Measurements from ENCODE around the gene PTPRD. TPM values are rescaled to one million over a fixed set of nuclear protein-coding genes. Genes with fewer than 3 reads are reported as not detected.

Gene PTPRD
- total RNA-seq, 3 donors from 2014 or later, result 0.26 to 0.49 (median 0.28) TPM

- DNase-seq (no peak), ATAC-seq (no peak)
- H3K4me1 Mint-ChIP-seq (ENCODE audit: low read depth), result no peaks in the 10 kb centered on the region
- no peaks in the 10 kb centered on the region for H3K36me3 Mint-ChIP-seq (ENCODE audit: insufficient read depth)
- no peaks in the 10 kb centered on the region for H3K27me3 Mint-ChIP-seq (ENCODE audit: low read depth)
- no peak overlapping the region for H3K4me3 Mint-ChIP-seq
- H3K9me3 Mint-ChIP-seq, result no peaks in the 10 kb centered on the region
Measured at GRCh38 chr9:8457816-8458215, 2155.0 kb downstream of the PTPRD start.

- ATAC-seq (no peak), DNase-seq (no peak)
- H3K4me1 Mint-ChIP-seq (ENCODE audit: low read depth), result no peaks in the 10 kb centered on the region
- no peaks in the 10 kb centered on the region for H3K27me3 Mint-ChIP-seq (ENCODE audit: low read depth)
- H3K9me3 Mint-ChIP-seq, result no peaks in the 10 kb centered on the region
- H3K4me3 Mint-ChIP-seq, result no peak overlapping the region
- no peaks in the 10 kb centered on the region for H3K36me3 Mint-ChIP-seq (ENCODE audit: insufficient read depth)
Measured at GRCh38 chr9:8457055-8457454, 2155.7 kb downstream of the PTPRD start.

GRCh38 chr9:8456344-8456743 is 2156.5 kb downstream of the PTPRD start:
- Mint-ChIP-seq H3K27me3 (ENCODE audit: low read depth) (no peaks in the 10 kb centered on the region), H3K36me3 (ENCODE audit: insufficient read depth) (no peaks in the 10 kb centered on the region), H3K9me3 (no peaks in the 10 kb centered on the region), H3K4me3 (no peak overlapping the region), H3K4me1 (ENCODE audit: low read depth) (no peaks in the 10 kb centered on the region)
- no peak for DNase-seq
- ATAC-seq, result no peak

GRCh38 chr9:8450810-8451545 is 2161.8 kb downstream of the PTPRD start:
- Mint-ChIP-seq H3K27me3 (ENCODE audit: low read depth) (no peaks in the 10 kb centered on the region), H3K9me3 (no peaks in the 10 kb centered on the region), H3K4me3 (no peak overlapping the region), H3K4me1 (ENCODE audit: low read depth) (no peaks in the 10 kb centered on the region), H3K36me3 (ENCODE audit: insufficient read depth) (no peaks in the 10 kb centered on the region)
- ATAC-seq (no peak), DNase-seq (no peak)

GRCh38 chr9:8448226-8448625 is 2164.6 kb downstream of the PTPRD start:
- no peak for DNase-seq
- Mint-ChIP-seq H3K9me3 (no peaks in the 10 kb centered on the region), H3K27me3 (ENCODE audit: low read depth) (no peaks in the 10 kb centered on the region), H3K4me3 (no peak overlapping the region), H3K4me1 (ENCODE audit: low read depth) (no peaks in the 10 kb centered on the region), H3K36me3 (ENCODE audit: insufficient read depth) (no peaks in the 10 kb centered on the region)
- ATAC-seq, result no peak

GRCh38 chr9:8447601-8448000 is 2165.2 kb downstream of the PTPRD start:
- DNase-seq, result no peak
- ATAC-seq, result no peak
- H3K9me3 Mint-ChIP-seq, result no peaks in the 10 kb centered on the region
- no peaks in the 10 kb centered on the region for H3K27me3 Mint-ChIP-seq (ENCODE audit: low read depth)
- no peaks in the 10 kb centered on the region for H3K36me3 Mint-ChIP-seq (ENCODE audit: insufficient read depth)
- H3K4me1 Mint-ChIP-seq (ENCODE audit: low read depth), result no peaks in the 10 kb centered on the region
- H3K4me3 Mint-ChIP-seq, result no peak overlapping the region

DNA sequence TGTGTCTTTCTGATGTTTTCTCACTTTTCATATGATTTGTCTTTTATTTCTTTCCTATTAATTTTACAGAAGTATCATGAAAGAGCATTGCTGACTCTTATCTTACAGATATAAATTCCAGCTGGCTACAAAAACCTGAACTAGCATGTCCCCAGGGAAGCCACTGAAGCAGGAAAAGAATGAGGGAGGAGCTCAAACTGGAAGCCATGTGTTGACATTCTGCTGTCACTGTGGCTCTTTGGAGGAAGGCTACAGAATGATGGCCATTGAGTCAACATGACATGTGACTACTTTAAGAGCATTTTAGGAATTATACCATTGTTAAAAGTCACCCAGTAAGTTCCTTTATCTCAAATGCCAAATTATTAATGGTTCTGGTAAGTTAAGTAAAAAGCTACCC is 2174.9 kb downstream of the PTPRD start:
- H3K4me3 Mint-ChIP-seq, result no peak overlapping the region
- ATAC-seq, result no peak

DNA sequence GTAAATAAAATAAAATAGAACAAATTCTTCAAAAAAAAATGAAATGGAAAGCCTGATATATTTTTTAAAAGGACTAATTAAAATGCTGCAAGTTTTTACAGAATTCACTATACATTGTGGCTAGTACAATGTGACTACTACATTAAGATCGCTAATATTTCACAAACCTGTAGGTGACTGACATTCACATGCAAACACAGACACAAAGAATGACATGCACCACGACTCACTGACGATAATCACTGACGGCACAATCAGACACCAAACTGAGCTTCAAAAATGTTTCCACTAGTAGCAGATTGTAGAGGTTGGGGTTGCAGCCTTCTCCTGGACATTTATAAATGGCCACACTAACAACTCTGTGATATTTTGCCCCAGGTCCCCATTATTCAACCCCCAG is 2175.5 kb downstream of the PTPRD start:
- H3K9me3 Mint-ChIP-seq, result no peaks in the 10 kb centered on the region
- ATAC-seq, result no peak
- no peaks in the 10 kb centered on the region for H3K27me3 Mint-ChIP-seq (ENCODE audit: low read depth)
- no peaks in the 10 kb centered on the region for H3K4me1 Mint-ChIP-seq (ENCODE audit: low read depth)
- no peak for DNase-seq
- no peak overlapping the region for H3K4me3 Mint-ChIP-seq
- no peaks in the 10 kb centered on the region for H3K36me3 Mint-ChIP-seq (ENCODE audit: insufficient read depth)

More for the DNA sequence above, 2174.9 kb downstream of the PTPRD start:
- H3K36me3 Mint-ChIP-seq (ENCODE audit: insufficient read depth), result no peaks in the 10 kb centered on the region
- H3K9me3 Mint-ChIP-seq, result no peaks in the 10 kb centered on the region
- no peak for DNase-seq
- no peaks in the 10 kb centered on the region for H3K27me3 Mint-ChIP-seq (ENCODE audit: low read depth)
- no peaks in the 10 kb centered on the region for H3K4me1 Mint-ChIP-seq (ENCODE audit: low read depth)

GRCh38 chr9:8436786-8437185 is 2176.0 kb downstream of the PTPRD start:
- DNase-seq (no peak), ATAC-seq (peak; percentile 41 to 46)
- Mint-ChIP-seq H3K36me3 (ENCODE audit: insufficient read depth) (no peaks in the 10 kb centered on the region), H3K9me3 (no peaks in the 10 kb centered on the region), H3K4me1 (ENCODE audit: low read depth) (no peaks in the 10 kb centered on the region), H3K4me3 (no peak overlapping the region), H3K27me3 (ENCODE audit: low read depth) (no peaks in the 10 kb centered on the region)

GRCh38 chr9:8434621-8435020 is 2178.2 kb downstream of the PTPRD start:
- peaks cover 8% of the 10 kb centered on the region for H3K4me1 Mint-ChIP-seq (ENCODE audit: low read depth)
- no peak for DNase-seq
- no peak for ATAC-seq
- no peaks in the 10 kb centered on the region for H3K36me3 Mint-ChIP-seq (ENCODE audit: insufficient read depth)
- H3K9me3 Mint-ChIP-seq, result no peaks in the 10 kb centered on the region
- no peaks in the 10 kb centered on the region for H3K27me3 Mint-ChIP-seq (ENCODE audit: low read depth)
- no peak overlapping the region for H3K4me3 Mint-ChIP-seq

DNA sequence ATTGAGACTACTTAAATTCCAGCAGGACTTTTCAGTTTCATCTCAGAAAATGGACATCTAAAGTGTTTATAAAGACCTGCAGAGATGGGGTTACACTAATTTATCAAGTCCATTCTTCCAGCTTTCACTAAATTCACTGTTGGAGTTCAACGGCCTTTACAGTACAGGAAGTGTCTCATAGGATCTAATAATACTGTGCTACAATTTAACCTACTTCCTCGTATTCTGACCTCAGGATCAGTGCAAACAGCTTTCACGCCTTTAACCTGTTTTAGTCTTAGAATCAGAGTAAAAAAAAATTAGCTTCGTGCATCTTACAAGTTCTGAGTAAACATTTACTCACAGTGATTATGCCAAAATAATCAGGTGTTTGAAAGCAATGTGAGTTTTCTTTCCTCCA is 2180.6 kb downstream of the PTPRD start:
- ATAC-seq, result no peak
- DNase-seq, result no peak
- H3K4me3 Mint-ChIP-seq, result no peak overlapping the region
- H3K4me1 Mint-ChIP-seq (ENCODE audit: low read depth), result peaks cover 26% of the 10 kb centered on the region
- no peaks in the 10 kb centered on the region for H3K9me3 Mint-ChIP-seq
- H3K27me3 Mint-ChIP-seq (ENCODE audit: low read depth), result no peaks in the 10 kb centered on the region
- H3K36me3 Mint-ChIP-seq (ENCODE audit: insufficient read depth), result no peaks in the 10 kb centered on the region

- Mint-ChIP-seq H3K36me3 (ENCODE audit: insufficient read depth) (no peaks in the 10 kb centered on the region), H3K4me1 (ENCODE audit: low read depth) (peaks cover 26% of the 10 kb centered on the region), H3K9me3 (no peaks in the 10 kb centered on the region), H3K4me3 (no peak overlapping the region), H3K27me3 (ENCODE audit: low read depth) (no peaks in the 10 kb centered on the region)
- no peak for DNase-seq
- no peak for ATAC-seq
Measured at GRCh38 chr9:8431505-8431904, 2181.3 kb downstream of the PTPRD start.

DNA sequence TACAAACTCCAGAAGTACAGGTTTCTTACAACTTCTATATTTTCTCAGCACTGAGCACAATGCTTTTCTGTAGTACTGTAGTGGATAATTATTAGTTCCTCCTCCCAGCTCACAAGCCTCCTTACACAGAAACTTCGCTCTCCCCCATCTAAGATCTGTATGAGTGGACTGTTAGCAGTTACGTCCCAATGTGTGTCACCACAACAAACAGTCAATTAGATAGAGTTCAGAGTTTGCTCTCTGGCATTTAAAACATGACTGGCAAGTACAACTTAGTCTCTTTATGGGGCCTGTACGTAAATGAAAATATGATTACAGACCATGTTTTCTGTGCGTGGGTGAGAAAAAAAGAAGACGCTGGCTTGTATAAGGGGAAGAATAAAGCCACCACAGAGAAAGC is 2181.9 kb downstream of the PTPRD start:
- no peaks in the 10 kb centered on the region for H3K27me3 Mint-ChIP-seq (ENCODE audit: low read depth)
- DNase-seq (no peak), ATAC-seq (peak in 1 of 2 donors; percentile 73)
- H3K9me3 Mint-ChIP-seq, result no peaks in the 10 kb centered on the region
- H3K4me3 Mint-ChIP-seq, result no peak overlapping the region
- peaks cover 26% of the 10 kb centered on the region for H3K4me1 Mint-ChIP-seq (ENCODE audit: low read depth)
- H3K36me3 Mint-ChIP-seq (ENCODE audit: insufficient read depth), result no peaks in the 10 kb centered on the region

DNA sequence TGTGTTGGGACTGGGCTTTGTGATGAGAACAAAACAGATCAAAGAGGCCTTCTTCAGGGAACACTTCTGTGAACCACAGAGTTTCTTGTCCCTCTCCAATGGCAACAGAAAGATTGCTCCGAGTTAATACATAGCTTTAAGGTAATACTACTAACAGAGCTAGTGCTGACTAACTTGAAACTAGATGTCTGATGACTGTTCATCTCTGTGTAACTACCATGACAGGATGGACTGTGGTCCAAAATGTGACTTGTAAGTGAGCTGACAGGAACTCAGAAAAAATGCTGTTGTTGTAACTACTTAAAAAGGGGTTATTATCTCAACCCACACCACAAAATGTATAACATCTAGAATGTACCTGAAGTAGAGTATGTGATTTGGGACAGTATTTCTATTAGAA is 2183.0 kb downstream of the PTPRD start:
- Mint-ChIP-seq H3K4me3 (no peak overlapping the region), H3K4me1 (ENCODE audit: low read depth) (peaks cover 26% of the 10 kb centered on the region), H3K27me3 (ENCODE audit: low read depth) (no peaks in the 10 kb centered on the region), H3K36me3 (ENCODE audit: insufficient read depth) (no peaks in the 10 kb centered on the region), H3K9me3 (no peaks in the 10 kb centered on the region)
- peak; percentile 55 to 70 for ATAC-seq
- DNase-seq, result no peak

GRCh38 chr9:8429157-8429556 is 2183.6 kb downstream of the PTPRD start:
- Mint-ChIP-seq H3K4me1 (ENCODE audit: low read depth) (peaks cover 26% of the 10 kb centered on the region), H3K9me3 (no peaks in the 10 kb centered on the region), H3K27me3 (ENCODE audit: low read depth) (no peaks in the 10 kb centered on the region), H3K4me3 (no peak overlapping the region), H3K36me3 (ENCODE audit: insufficient read depth) (no peaks in the 10 kb centered on the region)
- DNase-seq (no peak), ATAC-seq (peak in 1 of 2 donors; percentile 22)

Measured in activated T-cell treated with anti-CD3 and anti-CD28 coated beads, Interleukin-2, amount 50 U/mL, for 4 hours (primary cell).